Central memory CD4-positive, alpha-beta T cell (primary cell): ENCODE results near the gene MYCBP2.

ENCODE experiments used
- DNase-seq: peaks from one replicate; pipeline ENCODE4 v3.0.0; 2022

Gene MYCBP2

DNA sequence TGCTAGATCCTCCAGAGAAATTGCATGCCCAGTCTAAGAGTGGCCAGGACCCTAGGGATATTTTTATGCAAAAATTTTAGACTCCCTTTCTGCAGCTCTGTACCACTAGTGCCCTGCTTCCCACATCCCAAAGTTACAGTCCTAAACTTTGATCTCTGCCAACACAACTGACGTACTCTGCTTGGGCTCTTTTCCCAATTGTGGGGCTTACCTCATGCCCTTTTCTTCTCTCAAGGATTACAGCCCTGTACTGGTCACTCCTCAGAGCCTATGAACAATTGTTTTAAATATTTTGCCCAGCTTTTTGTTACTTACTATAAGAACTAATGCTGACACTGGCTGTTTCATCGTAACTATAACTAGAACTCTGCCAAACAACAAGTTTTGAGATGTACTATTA, 242.1 kb downstream of the MYCBP2 start:
- no peak for DNase-seq

- no peak for DNase-seq
Observed at GRCh38 chr13:77079902-77080413, 246.9 kb downstream of the MYCBP2 start.

DNA sequence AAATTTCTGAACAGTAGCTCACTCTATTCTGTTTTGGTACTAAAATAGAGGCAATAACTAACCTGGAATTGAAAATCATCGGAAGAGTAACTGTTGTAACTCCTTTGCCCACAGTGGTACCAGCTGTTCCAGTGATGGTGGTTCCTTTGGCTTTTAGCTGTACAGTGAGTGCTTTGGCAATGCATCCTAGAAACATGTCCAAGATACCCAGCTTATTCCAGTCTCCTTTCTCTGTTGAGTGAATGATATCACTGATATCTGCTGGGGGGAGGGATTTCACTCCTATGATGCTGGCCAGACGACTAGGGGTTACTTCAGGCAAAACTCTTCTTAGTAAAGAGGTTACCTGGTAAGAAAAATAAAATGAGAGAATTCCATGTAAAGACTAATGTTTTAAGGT, 259.4 kb downstream of the MYCBP2 start:
- no peak for DNase-seq

DNA sequence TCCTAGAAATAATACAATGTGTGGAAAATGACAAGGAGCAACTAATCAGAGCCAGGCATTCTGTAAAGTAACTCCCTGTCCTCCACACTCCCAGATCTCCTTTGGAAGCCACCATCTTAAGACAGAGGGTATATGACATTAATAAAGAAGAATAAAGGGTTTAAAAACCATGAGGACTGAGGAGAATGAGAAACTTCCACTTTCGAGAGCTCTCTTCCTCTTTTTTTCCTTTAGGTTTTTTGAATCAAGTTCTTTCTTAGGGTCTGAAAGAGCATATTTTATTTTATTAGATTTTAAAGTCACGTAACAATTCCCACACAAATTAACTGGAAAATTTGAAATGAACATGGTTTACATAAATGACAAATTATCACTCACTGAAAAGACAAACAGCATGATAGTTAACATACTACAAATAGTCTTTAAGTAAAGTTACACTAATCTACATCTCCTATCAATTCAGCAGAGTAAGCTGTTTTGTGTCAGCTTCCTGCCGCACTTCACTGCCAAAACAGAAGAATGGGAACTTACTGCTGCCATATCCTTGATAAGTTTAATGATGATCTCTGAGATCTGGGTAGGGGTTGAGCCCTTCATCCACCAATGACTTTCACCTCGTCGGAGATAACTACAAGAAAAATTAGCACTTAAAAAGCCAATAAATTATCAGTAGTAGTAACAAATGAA, 261.3 kb downstream of the MYCBP2 start:
- no peak for DNase-seq

- DNase-seq, result no peak
Observed at GRCh38 chr13:77062097-77062496, 264.8 kb downstream of the MYCBP2 start.

GRCh38 chr13:77061362-77061761, 265.5 kb downstream of the MYCBP2 start:
- DNase-seq, result no peak

- no peak for DNase-seq
Observed at GRCh38 chr13:77056886-77057285, 270.0 kb downstream of the MYCBP2 start.

GRCh38 chr13:77056382-77056781, 270.5 kb downstream of the MYCBP2 start:
- no peak for DNase-seq

GRCh38 chr13:77055158-77055557, 271.7 kb downstream of the MYCBP2 start:
- no peak for DNase-seq

DNA sequence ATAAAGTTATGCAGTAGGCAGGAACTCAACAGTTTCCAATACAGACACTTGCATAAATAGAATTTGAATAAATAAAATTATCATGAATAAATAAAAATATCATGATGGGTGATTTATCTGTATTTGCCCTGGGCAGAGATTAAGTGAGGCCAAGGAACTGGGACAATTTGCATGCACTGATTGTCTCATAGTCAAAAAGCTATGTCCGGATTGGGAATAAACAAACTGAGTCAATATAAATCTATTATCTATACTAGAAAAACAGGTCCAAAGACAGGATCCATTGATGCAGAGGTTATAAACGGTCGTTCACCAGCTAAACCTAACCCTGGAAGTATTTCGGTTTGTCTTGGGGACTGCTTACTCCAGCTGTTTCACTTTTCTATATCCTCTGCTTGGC, 273.7 kb downstream of the MYCBP2 start:
- no peak for DNase-seq

- DNase-seq, result no peak
Observed at GRCh38 chr13:77048681-77049080, 278.2 kb downstream of the MYCBP2 start.

DNA sequence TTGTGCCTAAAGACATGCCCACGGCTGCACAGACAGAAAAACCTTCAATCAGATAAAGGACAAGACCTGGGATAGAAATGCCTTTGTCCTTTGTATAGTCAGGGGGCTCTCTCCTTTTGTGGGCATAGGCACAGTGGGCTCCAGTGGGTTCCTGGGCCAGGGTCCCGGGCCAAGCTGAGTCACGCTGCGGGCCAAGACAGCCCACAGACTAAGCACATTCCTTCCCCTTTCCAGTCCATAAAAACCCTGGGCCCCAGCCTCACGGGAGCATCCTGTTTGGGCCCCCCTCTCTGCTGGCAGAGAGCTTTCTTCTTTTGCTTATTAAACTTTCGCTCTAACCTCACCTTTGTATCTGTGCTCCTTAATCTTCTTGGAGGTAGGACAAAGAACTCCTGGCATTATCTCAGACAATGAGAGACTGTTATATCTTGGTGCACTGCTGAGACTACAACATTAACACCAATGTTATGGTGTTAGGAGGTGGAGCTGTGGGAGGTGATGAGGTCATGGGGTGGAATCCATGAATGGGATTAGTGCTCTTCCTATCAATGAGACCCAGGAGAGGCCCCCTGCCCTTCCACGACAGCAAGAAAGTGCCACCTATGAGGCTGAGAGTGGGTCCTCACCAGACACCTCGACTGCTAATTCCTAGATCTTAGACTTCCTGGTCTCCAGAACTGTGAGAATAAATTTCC, 279.1 kb downstream of the MYCBP2 start:
- no peak for DNase-seq

DNA sequence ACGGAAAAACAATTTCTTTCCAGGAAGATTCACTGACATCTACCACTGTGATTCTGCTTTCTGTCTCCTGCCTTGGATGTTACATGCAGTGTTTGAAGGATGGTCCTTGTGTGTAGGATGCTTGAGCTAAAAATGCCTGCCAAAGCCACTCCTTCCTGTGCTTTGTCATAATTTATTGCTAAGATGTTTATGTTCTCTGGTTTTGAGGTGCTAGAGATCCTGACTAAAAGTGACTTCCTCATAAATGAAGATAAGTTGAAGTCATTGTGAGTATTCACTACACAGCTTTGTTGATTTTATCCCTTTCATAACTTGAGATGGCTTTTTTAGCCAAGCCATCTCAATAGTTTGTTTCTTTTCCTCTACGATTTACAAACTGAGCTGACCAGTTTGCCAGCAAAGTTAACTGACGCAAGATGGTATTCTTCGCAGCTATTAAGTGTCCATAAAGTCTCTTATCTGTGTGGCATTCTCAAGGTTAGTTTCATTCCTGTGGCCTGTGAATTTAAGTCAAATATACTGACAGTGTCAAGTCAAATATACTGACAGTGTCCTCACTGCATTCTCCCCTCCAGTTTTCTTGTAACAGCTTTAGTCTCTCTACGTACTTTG, 284.2 kb downstream of the MYCBP2 start:
- no peak for DNase-seq

DNA sequence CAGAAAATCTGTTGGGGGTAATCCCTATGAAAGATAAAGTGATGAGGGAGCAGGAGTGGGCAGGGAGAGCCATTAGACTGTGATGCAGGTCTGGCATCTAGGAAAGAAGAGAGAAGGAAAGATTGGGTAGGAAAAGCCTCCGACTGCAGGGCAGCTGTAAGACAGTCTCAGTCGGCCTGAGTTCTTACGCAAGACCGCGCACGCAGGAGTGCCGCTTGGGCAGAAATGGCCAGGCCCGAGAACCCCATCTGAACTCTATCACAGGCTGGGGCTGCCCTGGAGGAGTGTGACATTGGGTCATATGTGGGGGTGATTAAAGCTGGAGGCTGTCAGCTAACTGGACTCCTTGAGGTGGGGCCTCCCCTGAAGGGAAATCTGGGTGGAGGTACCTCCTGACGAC, 286.1 kb downstream of the MYCBP2 start:
- DNase-seq, result no peak

DNA sequence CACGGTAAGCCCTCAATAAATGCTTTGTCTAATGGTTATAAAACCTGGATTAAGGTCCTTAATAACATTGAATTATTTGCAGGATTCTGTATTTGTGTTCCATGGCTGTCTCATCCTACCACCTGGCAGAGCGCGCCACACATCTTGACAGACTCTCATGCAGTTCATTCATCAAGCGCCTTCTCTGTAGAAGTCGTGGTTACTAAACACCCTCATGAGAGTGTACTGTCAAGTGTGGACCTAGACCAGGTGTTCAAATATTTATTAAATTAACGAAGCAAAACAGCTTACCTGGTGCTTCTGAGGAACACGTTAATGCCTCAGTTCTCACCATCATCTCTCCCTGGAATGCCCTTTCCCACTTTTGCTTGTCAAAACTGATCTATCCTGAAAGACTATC, 286.8 kb downstream of the MYCBP2 start:
- no peak for DNase-seq

- no peak for DNase-seq
Observed at GRCh38 chr13:77038907-77039480, 287.9 kb downstream of the MYCBP2 start.

DNA sequence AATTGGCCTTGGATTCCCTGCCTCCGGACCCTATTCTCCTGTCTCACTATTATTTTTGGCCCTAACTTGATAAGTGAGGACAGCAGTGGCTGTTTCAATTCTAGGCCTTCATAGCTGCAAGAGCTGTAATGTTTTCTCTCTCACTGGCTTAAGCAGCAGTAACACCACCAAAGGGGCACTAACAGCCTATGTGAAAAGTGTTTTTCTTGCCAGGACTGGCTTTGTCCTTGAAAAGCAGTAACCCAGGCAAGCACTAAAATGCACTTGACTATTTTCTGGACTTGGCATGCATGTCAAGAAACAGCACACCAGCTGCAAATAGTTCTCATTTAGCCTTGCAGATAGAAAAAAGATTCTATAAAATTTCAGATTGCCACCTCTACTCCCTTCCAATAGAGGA, 290.6 kb downstream of the MYCBP2 start:
- no peak for DNase-seq

GRCh38 chr13:77034881-77035280, 292.0 kb downstream of the MYCBP2 start:
- DNase-seq, result no peak

- DNase-seq, result no peak
Observed at GRCh38 chr13:77033717-77034302, 293.1 kb downstream of the MYCBP2 start.

DNA sequence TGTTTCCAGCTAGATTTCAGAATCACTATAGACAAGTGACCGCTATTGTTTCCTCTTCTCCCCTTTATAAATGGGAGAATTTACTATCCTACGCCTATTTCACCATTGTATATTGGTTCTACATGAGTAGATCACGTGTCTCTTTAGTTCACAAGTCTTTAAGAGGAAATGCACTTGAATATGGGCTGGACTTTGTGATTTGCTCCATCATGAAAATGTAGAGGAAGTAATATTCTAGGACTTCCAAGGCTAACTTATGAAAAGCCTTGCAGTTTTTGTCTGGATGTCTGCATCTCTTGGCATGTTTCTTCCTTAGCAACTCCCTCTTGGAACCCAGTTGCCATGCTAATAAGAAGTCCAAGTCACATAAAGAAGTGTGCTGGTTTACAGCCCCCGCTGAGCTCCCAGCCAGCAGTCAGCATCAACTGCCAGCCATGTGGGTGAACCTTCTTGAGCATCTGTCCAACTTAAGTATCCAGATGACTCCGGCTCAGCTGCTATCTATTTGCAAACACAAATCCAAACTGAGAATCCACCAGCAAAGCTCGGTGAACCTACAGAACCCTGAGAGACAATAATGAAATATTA, 295.1 kb downstream of the MYCBP2 start:
- no peak for DNase-seq

GRCh38 chr13:77029436-77029835, 297.5 kb downstream of the MYCBP2 start:
- DNase-seq, result no peak

DNA sequence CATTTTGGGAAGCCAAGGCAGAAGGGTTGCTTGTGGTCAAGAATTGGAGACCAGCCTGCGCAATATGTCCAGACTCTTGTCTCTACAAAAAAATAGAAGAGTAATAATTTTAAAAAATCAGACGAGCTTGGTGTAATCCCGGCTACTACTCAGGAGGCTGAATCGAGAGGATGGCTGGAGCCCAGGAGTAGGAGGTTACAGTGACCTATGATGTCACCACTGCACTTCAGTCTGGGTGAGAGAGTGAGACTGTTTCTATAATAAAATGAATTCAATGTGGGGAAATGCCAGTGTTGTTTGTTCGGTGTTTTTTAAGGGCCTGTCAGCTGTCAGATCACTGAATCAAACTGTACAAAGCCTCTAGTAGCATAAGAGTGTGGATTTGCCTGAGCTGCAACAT, 298.7 kb downstream of the MYCBP2 start:
- no peak for DNase-seq
